Cerebellar nuclear complex (tissue), 1 donor: ENCODE measurements around the gene ETS2.
"Not testable (repeated sequence)": the region's sequence is repeated elsewhere in the genome, so short reads cannot be mapped to it uniquely, and the experiment has no call there.

ENCODE experiments used
- DNase-seq, 2 experiments: peaks; one replicate each; lab custom pipeline; 2025; lab: John Stamatoyannopoulos, UW

Gene ETS2

DNA sequence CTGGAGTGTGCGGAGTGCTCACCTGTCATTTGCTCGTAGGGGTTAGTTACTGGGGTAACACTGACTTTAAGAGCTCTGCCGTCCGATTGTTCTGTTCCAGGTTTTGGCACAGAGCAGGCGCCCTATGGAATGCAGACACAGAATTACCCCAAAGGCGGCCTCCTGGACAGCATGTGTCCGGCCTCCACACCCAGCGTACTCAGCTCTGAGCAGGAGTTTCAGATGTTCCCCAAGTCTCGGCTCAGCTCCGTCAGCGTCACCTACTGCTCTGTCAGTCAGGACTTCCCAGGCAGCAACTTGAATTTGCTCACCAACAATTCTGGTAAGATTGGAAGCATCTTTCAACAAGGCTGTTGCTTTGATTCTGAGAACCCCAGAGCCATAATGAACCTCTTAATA lies 12.6 kb downstream of the ETS2 start:
- DNase-seq, result no peak

DNA sequence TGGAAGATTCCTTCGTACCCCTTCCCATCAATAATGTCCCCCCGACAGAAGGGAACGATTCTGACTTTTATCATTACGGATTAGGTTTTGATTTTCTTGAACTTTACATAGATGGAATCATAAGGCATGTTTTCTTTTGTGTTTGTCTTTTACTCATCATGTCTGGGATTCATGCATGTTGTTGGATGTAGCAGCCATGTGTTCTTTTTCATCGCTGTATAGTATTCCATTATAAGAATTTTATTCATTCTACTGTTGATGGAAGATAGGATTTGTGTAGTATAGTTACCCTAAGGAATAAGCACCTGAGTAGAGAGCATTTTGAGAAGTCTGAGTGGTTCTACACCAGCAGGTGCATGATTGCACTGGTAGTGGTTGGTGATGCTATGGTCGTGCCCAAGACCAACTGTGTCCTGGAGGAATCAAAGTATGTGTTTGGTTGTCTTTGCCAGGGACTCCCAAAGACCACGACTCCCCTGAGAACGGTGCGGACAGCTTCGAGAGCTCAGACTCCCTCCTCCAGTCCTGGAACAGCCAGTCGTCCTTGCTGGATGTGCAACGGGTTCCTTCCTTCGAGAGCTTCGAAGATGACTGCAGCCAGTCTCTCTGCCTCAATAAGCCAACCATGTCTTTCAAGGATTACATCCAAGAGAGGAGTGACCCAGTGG lies 13.5 kb downstream of the ETS2 start:
- no peak for DNase-seq

DNA sequence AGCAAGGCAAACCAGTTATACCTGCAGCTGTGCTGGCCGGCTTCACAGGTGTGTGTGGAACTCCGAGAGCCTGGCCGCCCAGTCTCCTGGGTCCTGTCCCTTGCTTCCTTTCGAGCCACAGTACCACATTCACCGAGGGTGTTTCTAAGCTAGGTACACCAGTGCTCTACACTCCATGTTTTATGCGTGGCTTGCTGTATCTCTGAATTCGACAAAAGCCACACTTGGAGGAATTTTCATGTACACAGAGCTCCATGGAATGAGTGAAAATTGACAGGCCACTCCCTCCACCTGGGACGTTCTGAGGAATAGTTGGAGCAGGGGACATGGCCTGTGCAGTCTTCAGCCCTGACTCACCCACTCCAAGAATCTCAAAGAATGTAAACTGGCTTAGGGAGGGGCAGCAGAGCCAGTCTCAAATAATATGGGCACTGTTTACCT lies 14.0 kb downstream of the ETS2 start:
- no peak for DNase-seq

DNA sequence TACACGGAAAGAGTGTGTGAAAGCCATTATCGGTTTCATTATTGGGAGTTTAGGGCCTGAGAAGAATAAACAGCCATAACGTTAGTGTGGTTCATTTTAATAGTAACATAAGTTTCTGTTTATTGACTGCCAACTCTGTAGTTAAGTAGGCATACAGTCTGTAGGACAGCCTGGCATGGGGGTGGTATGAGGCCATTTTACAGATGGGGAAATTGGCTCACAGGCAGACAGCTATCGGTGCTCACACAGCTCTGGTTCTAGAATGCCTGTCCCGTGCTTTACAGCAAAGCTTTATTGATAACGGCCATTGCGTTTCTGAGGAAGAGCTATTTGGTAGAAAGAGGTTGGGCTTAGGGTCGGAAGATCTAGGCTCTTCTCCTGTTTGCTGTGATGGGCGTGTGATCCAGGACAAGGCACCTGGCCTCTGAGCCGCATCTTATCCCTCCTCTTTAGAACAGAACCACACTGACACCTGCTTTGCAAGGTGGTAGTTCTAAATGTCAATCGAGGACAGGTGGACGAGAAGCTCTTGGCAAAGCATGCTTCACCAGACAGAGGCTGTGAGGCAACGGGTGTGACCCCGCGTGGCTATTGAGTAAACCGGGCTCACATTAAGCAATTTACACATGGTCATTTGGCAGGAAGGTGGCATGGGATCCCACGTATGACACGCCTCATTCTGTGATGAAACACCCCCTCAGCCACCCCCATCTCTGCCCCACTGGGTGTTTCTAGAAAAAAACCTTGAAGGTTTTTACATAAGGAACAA lies 14.9 kb downstream of the ETS2 start:
- DNase-seq, result no peak

DNA sequence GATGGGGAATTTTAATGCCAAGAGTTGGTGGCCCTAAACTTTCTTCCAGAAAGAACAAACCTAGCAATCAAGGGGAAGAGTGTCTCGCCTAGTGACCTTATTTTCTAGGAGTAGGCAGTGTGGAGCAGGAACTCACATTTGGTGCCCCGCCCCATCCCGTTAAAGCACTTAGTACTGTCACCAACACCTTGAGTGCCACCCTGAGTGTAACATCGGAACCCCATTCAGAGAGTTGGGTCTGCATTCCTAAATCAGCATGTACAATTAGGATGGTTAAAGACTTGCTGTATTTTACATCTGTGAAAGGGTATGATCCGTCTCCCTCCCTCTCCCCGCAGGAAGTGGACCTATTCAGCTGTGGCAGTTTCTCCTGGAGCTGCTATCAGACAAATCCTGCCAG lies 15.5 kb downstream of the ETS2 start:
- no peak for DNase-seq

DNA sequence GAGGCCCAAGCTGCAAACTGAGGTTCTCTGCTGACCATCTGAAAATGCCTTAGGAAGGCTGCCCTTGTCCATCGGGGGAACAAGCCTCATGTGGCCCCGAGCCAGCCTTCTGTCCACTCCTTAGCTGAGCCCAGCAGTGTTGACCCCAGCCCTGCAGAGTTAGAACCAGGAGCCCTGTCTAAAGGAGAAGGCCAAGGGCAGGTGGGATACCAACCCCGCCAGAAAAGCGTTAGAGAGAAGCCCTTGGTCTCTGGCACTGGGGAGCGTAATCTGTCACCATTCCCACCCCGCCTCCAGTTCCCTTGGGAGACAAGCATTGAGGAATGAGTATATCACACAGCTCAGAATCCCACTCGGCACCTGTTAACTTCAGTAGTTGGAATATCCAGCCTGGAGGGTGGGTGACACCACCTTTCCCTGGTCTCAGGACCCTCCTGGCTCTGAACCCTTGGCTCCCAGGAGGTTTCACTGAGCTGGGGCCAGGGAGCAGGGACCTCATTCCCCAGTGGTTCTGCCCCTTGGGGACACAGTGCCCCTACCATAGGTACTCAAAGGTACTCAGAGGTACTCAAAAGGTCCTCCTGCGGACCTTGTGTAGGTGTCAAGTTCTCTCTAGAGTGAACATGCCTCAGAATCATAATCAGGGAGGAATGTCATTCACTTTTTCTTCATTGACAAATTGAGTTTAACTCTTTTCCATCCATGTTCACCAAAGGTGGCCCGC lies 16.4 kb downstream of the ETS2 start:
- no peak for DNase-seq

DNA sequence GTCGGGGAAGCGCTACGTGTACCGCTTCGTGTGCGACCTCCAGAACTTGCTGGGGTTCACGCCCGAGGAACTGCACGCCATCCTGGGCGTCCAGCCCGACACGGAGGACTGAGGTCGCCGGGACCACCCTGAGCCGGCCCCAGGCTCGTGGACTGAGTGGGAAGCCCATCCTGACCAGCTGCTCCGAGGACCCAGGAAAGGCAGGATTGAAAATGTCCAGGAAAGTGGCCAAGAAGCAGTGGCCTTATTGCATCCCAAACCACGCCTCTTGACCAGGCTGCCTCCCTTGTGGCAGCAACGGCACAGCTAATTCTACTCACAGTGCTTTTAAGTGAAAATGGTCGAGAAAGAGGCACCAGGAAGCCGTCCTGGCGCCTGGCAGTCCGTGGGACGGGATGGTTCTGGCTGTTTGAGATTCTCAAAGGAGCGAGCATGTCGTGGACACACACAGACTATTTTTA lies 17.1 kb downstream of the ETS2 start:
- DNase-seq, result no peak

DNA sequence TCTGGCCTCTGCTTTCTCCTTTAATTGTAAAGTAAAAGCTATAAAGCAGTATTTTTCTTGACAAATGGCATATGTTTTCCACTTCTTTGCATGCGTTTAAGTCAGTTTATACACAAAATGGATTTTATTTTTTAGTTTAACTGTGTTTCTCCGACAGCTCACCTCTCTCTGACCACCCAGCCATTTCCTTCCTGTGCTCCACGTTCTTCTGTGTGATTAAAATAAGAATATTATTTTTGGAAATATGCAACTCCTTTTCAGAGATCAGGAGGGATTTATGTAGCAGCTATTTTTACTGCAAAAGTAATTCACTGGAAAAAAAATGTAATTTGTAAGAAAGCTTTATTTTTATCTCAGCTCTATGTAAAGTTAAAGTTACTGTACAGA lies 18.0 kb downstream of the ETS2 start:
- no peak for DNase-seq

DNA sequence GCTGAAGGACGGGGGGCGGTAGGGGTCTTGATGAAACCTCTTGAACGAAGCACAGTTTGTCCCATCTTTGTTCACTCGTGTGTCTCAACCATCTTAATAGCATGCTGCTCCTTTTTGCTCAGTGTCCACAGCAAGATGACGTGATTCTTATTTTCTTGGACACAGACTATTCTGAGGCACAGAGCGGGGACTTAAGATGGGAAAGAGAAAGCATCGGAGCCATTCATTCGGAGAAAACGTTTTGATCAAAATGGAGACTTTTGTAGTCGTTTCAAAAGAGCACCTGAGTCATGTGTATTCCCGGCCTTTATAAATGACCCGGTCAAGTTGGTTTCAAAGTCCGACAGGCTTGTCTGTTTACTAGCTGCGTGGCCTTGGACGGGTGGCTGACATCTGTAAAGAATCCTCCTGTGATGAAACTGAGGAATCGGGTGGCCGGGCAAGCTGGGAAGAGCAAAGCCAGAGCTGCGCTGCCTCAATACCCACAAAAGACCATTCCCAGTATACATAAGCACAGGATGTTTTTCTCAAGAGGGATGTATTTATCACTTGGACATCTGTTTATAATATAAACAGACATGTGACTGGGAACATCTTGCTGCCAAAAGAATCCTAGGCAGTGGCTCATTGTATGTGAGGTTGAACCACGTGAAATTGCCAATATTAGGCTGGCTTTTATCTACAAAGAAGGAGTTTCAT lies 18.5 kb downstream of the ETS2 start:
- no peak for DNase-seq

DNA sequence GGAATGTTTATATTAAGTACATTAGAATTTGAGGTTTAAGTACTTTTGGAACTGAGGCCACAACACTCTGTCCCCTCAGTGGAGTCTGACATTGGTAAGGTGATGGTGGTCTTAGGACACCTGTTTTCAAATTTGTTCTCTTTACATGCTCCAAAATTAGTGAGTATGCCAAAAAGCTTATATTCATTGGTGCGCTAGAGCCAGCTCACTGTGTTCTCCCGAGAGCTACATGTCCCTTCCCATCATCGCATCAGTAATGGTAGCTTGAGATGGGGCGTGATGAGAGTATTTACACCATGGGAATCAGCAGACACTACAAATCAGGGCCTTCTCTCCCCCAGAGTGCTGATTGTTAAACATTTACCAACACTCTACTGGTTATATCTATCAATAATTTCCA lies 19.5 kb downstream of the ETS2 start:
- DNase-seq, result no peak

DNA sequence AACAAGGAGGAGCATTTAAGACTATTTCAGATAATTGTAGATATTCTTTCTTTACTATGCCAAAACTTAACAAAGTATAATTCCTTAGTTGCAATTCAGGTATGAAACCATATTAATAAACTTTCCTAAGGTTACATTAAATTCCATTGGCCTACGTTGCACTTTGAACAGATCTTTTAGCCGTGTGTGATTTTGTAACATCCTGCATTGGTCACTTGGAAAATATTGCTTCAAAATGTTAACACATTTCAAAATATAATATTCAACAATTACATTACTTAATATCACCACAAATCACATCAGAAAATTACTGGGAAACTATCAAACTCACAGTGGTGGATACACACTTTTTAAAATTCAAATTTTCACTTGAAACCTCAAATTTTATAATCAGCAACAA lies 20.2 kb downstream of the ETS2 start:
- DNase-seq, result no peak

DNA sequence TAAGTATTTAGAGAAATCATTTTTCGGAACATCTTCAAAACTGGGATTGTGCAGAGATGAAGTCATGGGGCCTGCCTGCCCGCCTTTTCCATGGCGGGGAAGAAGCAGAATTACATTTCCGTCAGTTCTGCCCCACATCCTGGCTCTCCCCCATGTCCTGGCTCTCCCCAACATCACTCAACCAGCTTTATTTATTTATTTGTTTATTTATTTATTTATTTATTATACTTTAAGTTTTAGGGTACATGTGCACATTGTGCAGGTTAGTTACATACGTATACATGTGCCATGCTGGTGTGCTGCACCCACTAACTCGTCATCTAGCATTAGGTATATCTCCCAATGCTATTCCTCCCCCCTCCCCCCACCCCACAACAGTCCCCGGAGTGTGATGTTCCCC lies 22.4 kb downstream of the ETS2 start:
- not testable (repeated sequence) for DNase-seq

DNA sequence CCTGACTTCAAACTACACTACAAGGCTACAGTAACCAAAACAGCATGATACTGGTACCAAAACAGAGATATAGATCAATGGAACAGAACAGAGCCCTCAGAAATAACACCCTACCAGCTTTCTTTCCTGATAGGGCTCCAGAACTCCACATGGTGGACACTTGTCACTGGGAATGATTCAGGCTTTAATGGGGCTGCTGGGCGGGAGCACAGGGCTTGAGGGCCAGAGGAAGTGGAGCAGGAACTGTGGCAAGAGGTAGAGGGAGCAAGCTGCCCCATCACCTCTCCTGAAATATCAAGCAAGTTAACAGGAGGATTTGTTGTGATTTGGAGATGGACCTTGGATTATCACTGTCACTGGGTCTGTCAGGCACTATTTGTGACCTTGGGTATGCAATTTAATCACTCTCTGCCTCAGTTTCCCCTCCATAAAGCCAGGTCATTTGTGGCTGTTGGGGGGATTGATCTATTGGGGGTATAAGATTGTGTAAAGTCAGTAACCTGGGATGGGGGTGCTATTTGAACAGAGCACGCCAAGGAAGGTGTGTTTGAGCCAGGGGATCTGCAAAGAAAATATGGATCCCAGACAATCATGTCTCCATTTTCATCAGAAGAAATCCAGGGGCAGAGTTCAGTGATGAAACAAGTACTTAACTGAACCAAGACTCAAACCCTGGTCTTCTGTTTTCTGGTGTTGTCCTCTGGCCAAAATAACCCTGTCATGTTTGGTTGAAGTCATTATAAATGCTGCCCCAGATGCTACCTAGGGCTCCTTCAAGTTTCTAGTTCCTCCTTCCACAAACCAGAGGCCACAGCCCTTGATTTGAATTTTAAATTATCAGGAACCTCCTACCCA lies 25.2 kb downstream of the ETS2 start:
- DNase-seq, result no peak

DNA sequence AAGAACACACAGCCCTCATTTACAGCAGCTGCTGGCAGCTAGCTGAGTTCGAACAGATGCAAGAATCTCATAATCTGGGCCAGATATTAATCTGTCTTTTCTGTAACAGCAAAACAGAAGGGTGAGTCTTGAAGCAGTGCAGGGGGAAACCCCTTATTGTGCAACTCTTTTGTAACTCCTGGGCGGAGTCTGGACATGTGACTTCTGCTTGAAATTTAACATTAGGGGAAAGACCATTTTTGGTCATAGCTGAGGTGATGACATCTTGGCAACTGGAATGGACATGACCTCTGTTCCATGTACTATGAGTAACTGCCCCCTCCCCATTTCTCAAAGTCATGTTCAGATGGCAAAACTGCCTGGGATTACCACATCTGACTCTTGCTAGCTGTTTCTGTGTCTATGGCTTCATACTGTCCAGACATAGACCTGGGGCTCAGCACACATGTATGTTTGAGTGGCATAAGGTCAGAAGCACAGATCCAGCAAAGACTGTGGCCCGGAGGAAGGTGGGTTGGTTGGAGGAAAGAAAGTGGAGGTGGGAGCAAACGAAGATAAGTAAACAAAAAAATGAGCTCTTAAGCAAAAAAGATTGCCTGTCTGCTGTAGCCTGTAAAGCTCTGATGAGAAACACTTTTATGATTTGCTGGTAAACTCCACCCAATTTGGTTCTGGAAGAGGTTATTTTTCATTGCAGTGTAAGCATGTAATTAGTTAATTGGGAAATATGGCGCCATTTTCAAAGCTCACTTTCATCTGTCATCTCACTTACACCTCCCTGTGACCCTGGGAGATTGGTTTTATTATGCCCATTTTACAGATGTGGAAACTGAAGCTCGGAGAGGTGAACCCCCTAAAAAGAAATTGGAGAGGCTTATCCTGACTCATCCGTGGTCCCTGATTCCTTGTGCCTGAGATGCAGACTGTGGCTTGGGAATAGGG lies 26.1 kb downstream of the ETS2 start:
- no peak for DNase-seq

DNA sequence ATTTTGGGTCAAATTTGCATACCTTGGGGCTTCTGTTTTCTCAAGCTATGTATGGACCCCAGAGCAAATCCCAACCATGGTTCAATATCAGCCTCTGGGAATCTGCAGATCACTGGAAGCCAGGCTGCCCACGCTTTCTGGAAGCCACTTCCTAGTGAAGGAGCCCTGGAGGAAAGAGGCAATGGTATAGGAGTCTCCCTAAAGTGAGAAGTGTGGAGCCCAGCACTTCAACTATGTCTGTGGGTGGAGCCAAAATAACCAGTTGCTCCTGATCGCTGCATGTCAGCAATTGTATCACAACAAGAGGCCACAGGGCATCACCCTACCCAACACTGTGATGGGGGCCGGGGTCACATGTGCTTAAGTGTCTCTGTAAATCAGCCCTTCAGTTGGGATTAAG lies 26.9 kb downstream of the ETS2 start:
- DNase-seq, result no peak

DNA sequence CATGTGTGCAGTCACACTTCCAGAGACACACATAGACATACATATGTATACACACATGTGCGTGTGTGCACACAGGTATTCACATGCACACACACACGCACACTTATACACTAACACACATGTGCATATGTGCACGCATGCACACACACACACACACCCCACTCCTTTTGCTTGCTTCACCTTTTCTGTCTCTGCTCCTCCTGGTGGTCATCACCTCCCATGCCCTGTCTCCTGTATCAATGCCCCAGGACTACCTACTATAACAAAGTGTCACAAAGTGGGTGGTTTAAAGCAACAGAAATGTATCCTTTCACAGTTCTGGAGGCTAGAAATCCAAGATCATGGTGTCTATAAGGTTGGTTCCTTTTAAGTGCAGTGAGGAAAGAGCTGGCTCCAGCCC lies 27.4 kb downstream of the ETS2 start:
- DNase-seq, result no peak

DNA sequence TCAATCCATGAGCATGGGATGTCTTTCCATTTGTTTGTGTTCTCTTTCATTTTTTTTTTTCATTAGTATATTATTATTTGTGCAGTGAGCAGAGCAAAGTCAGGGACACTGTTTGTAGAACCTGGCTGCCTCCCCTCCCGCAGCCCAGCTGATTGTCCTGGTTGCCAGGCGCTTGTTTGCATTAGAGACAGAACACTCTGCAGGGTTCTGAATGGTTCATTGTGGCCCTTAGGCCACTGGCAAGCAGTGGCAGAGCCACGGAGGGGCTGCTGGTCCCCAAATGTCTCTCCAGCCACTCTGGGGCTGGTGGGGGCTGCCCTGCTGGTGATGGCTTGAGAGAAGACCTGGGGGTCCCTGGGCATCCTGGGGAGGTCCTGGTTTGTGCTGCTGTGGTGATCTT lies 29.0 kb downstream of the ETS2 start:
- no peak for DNase-seq

DNA sequence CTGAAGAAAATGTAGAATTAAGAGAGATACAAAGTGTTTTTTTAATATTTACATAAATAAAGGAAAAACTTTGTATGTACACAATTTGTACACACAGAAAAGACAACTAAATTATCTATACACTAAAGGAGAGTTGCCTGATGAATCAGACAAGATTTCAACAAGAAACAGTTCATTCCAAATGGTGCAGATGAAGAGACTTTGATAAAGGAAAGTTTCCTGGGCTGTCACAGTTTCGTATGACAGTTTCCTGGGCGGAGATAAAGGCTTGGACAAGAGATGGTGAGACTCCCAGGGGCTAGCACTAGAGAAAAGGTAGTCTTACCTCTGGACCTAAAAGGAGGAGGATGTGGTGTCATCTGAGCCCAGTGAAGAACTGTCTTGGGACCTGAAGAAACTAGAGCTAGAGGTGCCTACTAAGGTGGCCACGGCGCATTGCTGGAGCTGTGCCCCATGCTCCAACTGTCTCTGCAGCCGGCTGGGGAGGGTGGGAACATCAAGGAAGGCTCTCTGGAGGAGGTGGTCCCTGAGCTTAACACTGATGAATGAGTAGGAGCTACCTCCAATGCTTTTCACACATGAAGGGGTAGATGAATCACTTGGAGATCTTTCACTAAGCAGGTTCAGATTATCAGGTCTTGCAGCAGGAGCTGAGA lies 32.2 kb downstream of the ETS2 start:
- DNase-seq, result no peak

DNA sequence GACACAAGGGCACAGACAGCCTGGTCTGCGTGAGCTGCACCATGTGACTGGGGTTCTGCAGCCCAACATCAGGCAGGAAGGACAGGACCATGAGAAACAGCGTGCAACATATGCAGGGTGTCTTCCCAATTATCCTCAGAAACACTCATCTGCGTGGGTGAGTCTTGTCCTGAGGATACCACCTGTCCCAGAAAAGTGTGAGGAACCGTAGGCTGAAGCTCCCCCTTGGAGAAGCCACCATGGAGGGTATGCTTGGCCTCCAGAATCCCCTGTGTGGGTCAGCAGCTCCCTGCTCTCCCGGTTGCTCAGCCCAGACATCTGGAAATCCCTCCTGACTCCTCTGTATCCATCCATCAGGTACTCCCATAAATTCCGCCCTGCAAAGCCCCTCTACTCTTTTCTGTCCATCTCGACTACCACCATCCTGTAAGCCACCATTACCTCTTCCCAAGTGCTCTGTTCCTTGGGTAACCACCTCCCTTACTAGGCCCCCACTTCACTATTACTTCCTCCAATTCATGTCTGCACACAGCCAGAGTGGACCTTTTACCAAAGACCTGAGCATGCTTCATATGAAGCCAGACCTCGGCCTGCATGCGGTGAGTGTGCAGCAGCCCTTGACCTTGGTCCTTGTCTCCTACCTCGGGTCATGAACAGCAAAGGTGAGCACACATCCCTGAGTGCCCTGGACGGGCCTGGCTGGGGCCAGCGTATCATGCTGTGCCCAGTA lies 33.0 kb downstream of the ETS2 start:
- no peak for DNase-seq
